ENCODE results near the gene RPS8. TPM values are rescaled to one million over a fixed set of nuclear protein-coding genes. Genes with fewer than 3 reads are reported as not detected.
A peak's percentile ranks its signal among the peaks of the same experiment; 100 is the strongest.
"Not testable (repeated sequence)": the region's sequence is repeated elsewhere in the genome, so short reads cannot be mapped to it uniquely, and the experiment has no call there.

RPS8 gene
- total RNA-seq, 1 experiment from 2014 or later, result 2,959 TPM

DNA sequence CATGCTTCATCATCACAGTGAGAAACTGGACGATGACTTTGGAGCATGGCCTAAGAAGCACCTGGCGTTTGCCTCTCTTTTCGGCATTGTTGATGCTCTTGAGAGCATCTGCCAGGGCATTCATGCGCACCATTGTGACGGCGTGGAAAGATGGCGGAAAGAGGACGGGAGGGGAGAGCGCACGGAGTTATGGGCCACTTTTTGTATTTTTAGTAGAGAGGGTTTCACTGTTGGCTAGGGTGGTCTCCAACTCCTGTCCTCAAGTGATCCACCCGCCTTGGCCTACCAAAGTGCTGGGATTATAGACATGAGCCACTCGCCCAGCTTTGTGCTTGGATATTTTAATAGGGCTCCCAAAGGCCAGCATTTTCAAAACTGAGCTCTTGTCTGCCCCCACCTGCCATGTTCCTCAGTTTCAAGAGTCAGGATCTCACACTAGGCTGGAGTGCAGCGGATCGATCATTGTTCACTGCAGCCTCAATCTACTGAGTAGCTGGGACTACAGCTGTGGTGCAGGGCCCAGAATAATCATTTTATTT, 5.3 kb downstream of the RPS8 start:
- no peak for DNase-seq (ENCODE audit: low read depth)

DNA sequence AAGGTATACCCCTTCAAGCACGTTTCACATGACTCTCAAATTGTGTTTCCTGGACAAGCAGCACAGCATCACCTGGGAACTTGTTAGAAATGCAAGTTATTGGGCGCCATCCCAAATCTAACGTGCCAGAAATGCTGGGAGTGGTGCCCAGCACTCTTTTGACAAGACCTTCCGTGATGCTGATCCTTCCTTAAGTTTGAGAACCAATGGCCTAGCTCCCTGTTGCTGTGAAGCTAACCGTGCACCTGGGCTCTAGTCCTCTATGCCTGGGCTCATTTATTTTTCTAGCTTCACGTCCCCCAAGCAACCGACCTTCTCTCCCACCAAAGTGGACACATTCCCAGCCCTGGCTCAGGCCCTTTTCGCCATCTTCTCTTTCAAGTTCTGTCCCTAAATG, 8.4 kb downstream of the RPS8 start:
- DNase-seq (ENCODE audit: low read depth), result no peak

DNA sequence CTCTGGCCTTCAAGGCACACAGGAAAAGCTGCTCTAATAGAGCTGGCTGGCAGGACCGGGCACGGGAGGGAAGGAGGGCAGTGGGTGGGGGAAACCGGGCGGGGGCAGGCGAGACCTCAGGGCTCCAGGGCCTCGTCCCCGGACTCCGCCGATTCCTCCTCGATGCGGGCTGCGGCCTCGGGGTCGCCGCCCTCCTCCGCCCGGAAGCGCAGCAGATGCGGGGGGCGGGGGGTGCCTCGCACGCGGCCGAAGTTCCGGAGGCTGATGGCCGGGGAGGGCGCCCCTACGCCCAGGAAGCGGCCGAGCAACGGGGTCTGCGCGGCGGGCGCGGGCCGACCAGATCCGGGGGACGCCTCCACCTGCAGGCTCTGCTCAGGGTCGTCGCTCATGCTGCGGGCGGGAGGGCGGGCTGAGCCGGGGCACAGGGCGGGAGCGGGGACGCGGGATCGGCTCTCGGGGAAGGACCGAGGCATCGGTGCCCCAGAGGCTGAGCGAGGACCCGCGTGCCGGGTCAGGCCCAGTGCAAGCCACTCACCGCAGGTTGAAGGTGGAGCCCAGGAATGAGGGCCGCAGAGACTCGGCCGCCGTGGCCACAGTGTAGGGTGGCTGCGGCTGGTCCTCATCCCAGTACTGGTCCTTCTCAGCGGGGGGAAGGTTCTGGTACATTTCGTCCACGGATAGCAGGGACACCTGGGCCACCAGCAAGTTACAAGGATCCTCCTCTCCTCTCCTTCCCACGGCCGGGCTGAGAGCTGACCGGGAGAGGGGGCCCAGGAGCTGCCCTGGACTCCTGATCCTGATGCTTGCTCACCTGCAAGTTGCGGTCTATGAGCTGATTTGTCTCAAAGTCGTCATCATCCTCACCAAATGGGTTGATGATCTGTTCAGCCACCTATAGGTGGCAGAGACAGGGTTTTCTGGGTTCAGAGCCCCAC, 9.0 kb downstream of the RPS8 start:
- no peak for DNase-seq (ENCODE audit: low read depth)

DNA sequence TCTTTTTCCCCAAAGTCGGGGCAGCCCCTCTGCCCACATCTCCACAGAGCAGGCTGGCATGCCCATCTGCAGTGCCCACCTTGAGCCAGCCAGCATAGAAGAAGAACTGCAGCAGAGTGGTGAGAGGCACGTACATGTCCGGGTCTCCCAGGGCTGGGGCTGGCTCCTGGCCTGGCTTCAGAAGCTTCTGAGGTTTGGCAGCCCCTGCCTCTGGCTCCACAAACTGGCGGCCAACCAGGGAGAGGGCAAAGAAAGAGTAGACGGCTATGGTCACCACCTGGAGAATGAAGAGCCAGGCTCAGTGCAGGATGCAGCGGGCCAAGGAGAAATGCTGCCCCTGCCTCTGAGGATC, 9.7 kb downstream of the RPS8 start:
- no peak for DNase-seq (ENCODE audit: low read depth)

DNA sequence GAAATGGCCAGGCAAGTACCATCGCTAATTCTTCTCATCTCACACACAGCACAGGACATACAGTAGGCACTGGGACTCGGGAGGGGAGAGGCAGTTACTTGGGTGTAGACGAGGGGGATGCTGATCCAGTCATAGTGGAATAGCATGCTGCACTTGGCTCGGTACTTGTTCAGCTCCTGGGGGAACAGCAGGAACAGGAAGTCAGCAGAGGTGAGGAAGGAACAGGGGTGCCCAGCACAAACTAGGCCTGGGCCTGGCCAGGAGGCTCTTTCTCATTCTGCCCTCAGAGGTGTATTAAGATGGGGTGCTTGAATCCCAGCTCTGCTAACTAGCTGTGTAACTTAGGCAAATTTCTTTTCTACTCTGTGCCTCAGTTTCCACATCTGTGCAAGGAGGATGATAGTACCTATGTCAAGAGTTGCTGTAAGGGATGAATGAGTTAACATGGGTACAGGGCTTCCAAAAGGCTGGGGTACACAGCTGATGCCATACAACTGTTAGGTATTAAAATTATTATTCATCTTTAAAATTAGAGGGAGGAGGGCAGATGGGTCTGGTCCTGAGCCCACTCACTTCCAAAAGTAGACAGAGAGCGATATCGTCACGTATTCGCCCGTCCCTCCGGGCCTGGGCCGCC, 10.3 kb downstream of the RPS8 start:
- no peak for DNase-seq (ENCODE audit: low read depth)

DNA sequence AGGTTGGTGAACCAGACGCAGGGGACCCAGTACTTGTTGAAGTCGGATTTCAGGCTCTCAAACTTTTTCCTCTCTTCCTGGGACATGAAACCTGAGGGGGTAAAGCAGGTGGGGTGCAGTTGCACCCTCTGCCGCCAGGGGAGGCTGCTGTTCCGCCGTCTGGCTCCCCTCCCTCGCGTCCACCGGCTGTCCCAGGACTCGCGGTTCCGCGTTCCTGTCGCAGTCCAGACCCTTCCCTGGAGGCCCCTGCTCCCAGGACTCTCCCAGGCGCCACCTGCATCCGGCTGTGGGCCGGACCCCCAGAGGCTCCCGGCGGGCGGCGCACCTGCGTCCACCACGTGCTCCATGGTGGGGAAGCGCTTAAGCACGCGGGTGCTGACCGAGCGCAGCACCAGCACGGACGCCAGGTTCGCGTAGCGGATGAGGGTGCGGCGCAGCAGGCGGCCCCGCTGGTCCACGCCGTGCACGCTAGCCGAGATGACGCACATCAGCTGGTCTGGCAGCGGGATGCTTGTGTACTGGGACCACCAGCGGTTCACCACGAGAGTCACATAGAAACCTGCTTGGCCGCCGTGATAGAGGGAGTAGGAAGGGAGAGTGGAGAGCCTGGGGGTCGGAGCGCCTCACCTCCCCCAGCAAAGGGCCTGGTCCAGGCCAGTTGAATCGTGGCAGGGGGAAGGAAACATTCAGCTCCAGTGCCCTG, 10.9 kb downstream of the RPS8 start:
- DNase-seq (ENCODE audit: low read depth), result no peak

DNA sequence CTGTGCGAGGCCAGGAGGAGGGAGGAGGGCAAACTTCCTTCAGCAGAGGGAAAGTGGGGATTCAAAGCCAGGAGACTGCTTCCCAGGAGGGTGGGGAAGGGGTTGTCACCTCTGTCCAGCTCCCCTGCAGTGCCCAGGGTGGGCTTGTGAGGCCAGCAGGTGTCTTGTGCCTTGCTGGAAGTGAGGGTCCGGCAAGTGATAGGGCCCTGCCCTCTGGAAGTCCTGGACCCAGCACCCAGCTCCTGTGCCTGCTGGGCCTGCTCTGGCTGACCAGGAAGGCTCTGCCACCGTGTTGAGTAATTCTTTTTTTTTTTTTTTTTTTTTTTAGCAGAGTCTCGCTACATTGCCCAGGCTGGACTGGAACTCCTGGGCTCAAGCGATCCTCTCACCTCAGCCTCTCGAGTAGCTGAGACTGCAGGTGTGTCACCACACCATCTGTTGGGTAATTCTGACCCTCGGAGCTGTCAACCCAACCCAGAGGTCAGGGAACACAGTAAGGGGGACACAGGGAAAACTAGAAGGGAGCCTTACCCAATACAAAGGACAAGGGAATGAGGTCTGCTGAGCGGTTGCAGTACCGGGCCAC, 11.6 kb downstream of the RPS8 start:
- DNase-seq (ENCODE audit: low read depth), result no peak

DNA sequence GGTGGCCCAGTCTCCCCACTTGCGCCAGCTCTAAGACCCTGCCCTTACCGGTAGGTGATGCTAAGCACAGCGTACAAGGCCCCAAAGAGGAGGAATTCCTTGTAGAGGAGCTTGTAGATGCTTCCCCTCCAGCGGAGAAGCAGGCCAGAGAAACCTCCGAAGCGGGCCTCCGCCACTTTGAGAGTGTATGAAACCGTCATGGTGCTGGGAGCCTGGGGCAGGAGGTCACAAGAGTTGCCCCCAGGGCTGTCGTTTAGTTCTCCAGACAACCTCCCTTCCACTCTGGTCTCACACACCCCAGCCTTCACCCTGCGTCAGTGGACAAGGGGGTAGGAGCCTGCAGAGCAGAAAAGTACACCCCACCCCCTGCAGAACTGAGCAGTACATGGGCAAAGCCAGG, 12.2 kb downstream of the RPS8 start:
- DNase-seq (ENCODE audit: low read depth), result no peak

DNA sequence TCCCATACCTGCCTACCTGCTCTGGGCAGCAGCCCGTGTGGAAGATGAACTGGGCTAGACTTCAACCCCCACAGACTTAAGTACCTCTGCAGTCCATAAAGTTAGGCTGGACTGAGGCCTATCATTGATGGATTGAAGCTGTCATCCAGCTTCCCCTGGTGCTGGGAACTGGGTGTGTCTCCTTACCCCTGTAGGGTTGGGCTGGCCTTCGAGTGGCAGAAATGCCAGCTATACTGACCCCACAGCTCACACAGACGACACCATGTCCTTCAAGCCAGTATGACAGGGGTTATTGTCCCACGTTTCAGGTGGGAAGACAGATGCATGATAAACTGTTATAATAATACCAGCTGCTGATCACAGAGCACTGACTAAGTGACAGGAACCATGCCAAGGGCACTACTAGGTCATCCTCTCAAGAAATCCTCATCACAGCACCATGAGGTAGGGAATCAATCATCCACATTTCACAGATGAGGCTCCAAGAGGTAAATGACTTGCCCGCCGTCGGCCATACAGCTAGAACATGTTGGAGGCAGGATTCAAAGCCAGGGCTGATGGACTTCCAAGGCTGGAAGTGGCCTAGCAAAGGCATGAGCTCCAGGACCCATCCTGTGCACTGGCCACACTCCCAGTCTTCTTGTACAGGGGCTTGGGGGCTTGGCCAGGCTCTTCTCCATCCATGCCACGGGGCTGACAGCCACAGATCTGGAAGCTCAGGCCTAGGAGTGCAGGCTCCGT, 12.9 kb downstream of the RPS8 start, which contains the start of gene BEST4:
Gene BEST4, minus strand, starts transcription at position 51 of the 741 bp plus-strand sequence. CDS start 465 bp downstream, outside the sequence.
- no peak for DNase-seq (ENCODE audit: low read depth)

DNA sequence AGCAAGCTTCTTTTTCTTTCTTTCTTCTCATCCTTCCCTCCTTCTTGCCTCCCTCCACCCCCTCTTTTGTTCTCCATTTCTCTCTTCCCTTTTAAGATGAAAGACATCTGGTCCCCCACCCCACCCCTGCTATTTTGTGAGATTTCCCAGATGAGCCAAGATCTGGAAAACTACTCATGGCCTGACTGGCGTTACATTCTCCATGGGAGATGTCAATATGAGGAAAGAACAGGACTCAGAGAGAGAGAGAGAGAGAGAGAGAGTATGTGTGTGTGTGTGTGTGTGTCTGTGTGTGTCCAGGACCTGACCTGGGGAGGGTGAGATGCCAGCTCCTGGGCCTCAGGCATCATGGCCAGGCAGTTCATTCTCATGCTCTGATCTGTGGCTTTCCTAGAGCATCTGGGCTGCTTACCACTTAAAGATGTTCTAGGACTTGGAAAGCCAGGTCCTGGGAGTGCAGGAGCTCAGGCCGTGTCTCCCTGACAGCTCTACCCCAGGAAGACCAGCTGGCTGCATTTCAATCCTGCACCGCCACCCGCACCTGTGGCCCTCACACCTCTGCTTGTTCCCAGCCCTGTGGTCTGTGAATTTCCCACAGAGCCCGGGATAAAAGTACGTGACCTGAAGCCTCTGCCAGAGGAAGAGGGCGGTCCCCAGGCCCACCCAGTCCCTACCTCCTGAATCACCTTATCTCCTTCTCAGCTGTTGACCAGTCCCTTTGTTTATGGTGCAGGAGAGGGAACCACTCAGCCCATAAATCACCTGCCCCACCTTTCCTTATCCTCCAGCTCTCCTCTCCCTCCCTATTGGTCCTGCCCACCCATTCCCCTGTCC, 15.8 kb downstream of the RPS8 start:
- no peak for DNase-seq (ENCODE audit: low read depth)

DNA sequence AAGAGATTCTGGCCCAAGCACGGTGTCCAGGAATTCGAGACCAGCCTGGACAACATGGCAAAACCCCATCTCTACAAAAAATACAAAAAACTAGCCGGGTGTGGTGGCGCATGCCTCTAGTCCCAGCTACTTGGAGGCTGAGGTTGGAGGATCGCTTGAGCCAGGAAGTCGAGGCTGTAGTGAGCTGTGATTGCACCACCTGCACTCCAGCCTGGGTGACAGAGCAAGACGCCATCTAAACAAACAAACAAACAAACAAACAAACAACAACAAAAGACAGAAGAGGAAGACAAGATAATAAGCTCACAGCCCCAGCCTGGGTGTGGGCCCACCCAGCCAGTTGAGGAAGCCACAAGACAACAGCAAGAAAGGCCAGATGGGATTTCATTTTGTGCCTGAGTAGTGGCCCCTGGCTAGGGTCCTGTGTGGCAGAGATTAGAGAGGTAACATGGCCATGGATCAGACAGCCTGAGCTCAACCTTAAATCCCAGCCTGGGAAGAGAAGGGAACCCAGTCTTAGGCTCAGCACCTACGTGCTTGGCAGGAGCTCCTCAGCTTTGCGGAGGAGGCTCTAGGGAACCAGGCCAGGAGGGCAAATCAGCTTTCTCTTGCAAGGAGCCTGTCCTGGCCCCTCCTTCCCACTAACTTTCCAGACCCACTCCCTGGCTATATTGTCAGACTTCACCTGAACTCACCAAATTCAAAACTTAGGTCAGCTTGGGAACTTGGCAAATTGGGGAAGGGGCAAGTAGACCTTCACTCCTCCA, 17.6 kb downstream of the RPS8 start:
- no peak for DNase-seq (ENCODE audit: low read depth)

DNA sequence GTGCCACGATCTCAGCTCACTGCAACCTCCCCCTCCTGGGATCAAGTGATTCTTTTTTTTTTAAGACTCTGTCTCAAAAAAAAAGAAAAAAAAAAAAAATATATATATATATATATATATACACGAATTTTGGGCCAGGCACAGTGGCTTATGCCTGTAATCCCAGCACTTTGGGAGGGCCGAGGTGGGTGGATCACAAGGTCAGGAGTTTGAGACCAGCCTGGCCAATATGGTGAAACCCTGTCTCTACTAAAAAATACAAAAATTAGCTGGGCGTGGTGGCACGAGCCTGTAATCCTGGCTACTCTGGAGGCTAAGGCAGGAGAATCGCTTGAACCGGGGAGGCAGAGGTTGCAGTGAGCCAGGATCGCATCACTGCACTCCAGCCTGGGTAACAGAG, 22.5 kb downstream of the RPS8 start:
- not testable (repeated sequence) for DNase-seq (ENCODE audit: low read depth)

DNA sequence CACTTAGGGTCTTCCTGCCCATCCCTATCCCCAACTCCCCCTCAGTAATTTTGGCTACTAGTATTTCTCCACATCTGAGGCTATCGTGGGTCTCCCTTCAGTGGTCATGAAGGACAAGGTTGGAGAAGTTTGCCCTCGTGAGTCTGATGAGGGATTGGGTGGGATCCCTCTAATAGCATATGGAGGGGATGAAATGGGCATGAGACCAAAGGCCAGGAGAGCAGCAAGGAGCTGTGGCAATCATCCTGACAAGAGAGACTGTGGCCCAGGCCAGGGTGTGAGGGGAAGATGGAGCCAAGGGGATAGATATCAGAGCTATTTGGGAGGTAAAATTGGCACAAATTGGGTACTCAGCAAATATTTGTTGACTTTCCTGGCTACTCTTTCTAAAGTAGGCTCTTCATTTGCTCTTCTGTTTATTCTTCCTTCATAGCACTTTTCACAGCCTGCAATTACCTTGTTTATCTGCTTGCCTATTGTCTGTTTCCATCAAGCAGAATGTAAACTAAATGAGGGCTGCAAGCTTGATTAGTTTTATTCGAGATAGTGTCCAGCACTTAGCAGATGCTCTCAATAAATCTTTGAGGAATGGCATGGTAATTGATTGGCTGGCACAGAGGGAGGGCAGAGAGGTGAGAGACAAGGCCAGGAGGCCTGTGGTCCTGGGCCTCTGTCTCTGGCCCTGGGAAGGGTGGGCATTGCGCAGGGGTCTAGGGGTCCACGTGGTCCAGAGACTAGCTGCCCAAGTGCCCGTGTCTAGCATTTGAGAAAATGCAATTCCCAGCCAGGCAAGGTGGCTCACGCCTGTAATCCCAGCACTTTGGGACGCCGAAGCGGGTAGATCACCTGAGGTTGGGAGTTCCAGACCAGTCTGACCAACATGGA, 23.4 kb downstream of the RPS8 start:
- DNase-seq (ENCODE audit: low read depth), result no peak

DNA sequence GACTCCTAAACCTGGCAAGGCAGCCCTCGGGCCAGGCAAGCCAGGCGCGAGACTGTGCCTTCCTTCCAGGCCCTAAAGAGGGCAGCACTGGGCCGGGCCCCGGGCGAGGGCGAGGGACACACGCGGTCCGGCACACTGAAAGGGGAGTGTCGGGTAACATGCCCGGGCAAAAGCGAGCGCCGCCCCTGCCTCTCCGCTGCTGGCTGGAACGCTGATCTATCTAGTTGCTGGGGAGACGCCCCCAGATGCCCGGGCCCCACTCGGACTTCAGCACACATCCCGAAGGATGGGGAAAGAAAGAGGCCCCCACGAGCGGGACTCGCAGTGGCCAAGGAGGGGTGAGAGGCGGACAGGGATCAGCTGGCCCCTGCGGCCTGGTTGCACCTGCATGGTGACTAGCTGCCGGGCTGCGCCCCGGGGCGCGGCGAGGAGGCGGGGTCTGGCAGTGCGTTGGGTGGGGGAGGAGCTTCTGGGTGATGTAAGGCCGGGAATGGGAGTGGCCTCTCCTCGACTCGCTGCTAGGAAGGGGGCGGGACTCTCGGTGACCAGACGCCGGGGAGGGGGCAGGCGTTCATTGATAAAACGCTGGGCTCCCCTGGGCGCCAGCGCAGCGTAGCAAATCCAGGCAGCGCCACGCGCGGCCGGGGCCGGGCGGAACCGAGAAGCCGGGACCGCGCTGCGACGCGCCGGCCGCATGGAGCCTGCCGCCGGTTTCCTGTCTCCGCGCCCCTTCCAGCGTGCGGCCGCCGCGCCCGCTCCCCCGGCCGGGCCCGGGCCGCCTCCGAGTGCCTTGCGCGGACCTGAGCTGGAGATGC, 24.6 kb downstream of the RPS8 start, which contains the start of gene PLK3:
Gene PLK3, plus strand, starts transcription at position 608 of the 815 bp plus-strand sequence. Its CDS starts 87 bp downstream, at position 695.
- peak; percentile 96 for DNase-seq (ENCODE audit: low read depth)

DNA sequence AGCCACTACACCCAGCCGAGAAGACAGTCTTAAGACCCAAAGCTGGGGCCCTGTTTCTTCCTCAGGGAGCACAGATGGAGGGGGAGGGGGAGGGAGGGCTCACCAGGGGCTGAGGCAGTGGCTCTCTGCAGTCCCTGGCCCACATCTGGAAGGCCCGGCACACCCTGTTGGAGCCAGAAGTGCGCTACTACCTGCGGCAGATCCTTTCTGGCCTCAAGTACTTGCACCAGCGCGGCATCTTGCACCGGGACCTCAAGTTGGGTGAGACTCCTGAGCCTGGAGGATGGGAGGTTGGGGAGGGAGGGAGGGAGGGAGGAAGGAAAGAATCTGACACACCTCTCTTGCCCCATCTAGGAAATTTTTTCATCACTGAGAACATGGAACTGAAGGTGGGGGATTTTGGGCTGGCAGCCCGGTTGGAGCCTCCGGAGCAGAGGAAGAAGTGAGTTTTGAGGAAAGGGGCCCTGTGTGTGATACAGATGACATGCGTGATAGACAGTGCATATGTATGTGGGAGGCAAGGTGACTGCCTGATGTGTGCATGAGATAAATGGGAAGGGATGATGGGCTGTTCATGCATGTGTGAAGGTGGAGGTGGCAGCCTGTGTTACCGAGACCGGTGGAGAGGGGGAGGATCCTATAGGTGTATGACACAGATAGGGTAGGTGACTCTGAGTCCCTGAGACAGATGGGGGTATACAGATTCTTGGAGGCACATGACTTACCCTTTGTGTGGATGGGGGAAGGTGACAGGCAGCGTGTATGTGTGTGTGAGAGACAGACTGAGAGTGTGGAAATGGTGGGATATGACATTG, 26.4 kb downstream of the RPS8 start:
- no peak for DNase-seq (ENCODE audit: low read depth)
